Measurements from ENCODE around the gene GOLGA5.

The GOLGA5 gene

DNA sequence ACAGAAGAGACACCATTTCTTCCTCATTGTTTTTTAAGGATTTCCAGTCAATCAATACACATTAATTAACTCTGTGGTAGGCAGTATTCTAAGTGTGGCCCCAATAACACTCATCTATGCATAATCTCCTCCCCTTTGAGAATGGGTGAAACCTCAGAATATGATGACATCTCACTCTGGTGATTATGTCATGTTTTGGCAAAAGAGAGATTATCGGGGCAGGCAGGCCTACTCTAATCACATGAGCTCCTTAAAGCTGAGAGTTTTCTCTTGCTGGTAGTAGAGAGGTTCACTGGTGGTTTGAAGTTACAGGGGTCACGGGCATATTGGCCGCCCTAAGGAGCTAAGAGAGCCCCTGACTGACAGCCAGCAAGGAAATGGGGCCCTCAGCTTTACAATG is 38.6 kb upstream of the GOLGA5 start:
- TF ChIP-seq, protein P1, sequence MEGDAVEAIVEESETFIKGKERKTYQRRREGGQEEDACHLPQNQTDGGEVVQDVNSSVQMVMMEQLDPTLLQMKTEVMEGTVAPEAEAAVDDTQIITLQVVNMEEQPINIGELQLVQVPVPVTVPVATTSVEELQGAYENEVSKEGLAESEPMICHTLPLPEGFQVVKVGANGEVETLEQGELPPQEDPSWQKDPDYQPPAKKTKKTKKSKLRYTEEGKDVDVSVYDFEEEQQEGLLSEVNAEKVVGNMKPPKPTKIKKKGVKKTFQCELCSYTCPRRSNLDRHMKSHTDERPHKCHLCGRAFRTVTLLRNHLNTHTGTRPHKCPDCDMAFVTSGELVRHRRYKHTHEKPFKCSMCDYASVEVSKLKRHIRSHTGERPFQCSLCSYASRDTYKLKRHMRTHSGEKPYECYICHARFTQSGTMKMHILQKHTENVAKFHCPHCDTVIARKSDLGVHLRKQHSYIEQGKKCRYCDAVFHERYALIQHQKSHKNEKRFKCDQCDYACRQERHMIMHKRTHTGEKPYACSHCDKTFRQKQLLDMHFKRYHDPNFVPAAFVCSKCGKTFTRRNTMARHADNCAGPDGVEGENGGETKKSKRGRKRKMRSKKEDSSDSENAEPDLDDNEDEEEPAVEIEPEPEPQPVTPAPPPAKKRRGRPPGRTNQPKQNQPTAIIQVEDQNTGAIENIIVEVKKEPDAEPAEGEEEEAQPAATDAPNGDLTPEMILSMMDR (conservative IDR thresholded peaks at IDR 0.05; ENCODE audit: low read depth, low read length) = no peak
- H3K27ac ChIP-seq = peak overlapping the region; percentile 33; the same call in 1 of the 2 replicates

DNA sequence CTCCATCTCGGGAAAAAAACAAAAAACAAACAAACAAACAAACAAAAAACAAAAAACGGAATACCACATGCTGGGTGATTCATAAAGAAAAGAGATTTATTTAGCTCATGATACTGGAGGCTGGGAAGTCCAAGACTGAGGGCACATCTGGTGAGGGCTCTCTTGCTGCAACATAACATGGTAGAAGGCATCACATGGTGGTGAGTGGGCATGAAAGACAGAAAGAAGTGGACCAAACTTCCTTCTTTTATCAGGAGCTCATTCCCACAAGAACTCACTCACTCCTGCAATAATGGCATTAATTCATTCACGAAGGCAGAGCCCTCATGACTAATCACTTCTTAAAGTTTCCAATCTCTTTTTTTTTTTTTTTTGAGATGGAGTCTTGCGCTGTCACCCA is 37.7 kb upstream of the GOLGA5 start:
- H3K4me1 ChIP-seq (ENCODE audit: low read depth, poor library complexity, severe bottlenecking) = peaks cover 57% of the 10 kb centered on the region
- no peak overlapping the region for H3K9ac ChIP-seq
- H3K36me3 ChIP-seq (ENCODE audit: insufficient read depth) = no peaks in the 10 kb centered on the region
- no peak overlapping the region for H3K4me3 ChIP-seq (IDR thresholded peaks at IDR 0.05; ENCODE audit: insufficient read depth, low read depth, low read length)
- no peaks in the 10 kb centered on the region for H3K27me3 ChIP-seq (ENCODE audit: insufficient read depth, low read depth)
- no peaks in the 10 kb centered on the region for H4K20me1 ChIP-seq (ENCODE audit: insufficient read depth)
- TF ChIP-seq, protein P1 (conservative IDR thresholded peaks at IDR 0.05; ENCODE audit: low read depth, low read length) = no peak
- no peak overlapping the region for H2AFZ ChIP-seq (ENCODE audit: low read depth)
- no peak overlapping the region for H3K4me2 ChIP-seq
- no peak overlapping the region for H3K27ac ChIP-seq
- H3K79me2 ChIP-seq (ENCODE audit: insufficient read depth, low read depth) = no peaks in the 10 kb centered on the region

More for the DNA sequence above, 38.6 kb upstream of the GOLGA5 start:
- Histone ChIP-seq H3K9ac (no peak overlapping the region), H3K79me2 (ENCODE audit: insufficient read depth, low read depth) (no peaks in the 10 kb centered on the region), H3K27me3 (ENCODE audit: insufficient read depth, low read depth) (no peaks in the 10 kb centered on the region), H3K4me3 (IDR thresholded peaks at IDR 0.05; ENCODE audit: insufficient read depth, low read depth, low read length) (no peak overlapping the region), H2AFZ (ENCODE audit: low read depth) (peak overlapping the region; percentile 41; the same call in 1 of the 2 replicates), H4K20me1 (ENCODE audit: insufficient read depth) (no peaks in the 10 kb centered on the region), H3K4me1 (ENCODE audit: low read depth, poor library complexity, severe bottlenecking) (peaks cover 47% of the 10 kb centered on the region), H3K4me2 (peak overlapping the region; percentile 25), H3K36me3 (ENCODE audit: insufficient read depth) (no peaks in the 10 kb centered on the region)

DNA sequence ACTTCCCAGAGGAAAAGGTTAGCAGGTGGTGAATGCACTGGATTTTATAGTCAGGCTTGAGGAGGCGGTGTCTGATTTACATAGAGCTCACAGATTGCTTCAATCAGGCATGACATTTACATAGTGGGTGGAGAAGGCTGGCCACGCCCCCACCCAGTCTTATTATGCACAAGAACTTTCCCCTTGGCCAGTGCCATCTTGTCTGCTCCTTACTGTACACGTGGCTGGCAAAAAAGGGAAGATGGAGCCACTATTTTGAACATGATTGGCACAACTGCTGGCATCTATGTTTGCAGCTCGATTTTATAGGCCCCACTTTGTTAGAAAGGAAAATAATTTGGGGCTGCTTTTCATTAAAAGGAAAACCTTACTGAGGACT is 34.8 kb upstream of the GOLGA5 start:
- Histone ChIP-seq H3K4me1 (ENCODE audit: low read depth, poor library complexity, severe bottlenecking) (peaks cover 68% of the 10 kb centered on the region), H3K27me3 (ENCODE audit: insufficient read depth, low read depth) (no peaks in the 10 kb centered on the region), H3K79me2 (ENCODE audit: insufficient read depth, low read depth) (no peaks in the 10 kb centered on the region), H3K27ac (peak overlapping the region; percentile 86), H3K4me3 (IDR thresholded peaks at IDR 0.05; ENCODE audit: insufficient read depth, low read depth, low read length) (no peak overlapping the region), H3K9ac (peak overlapping the region; percentile 43; the same call in 1 of the 2 replicates), H3K36me3 (ENCODE audit: insufficient read depth) (no peaks in the 10 kb centered on the region), H3K4me2 (peak overlapping the region; percentile 80; the same call in 1 of the 2 replicates), H4K20me1 (ENCODE audit: insufficient read depth) (no peaks in the 10 kb centered on the region), H2AFZ (ENCODE audit: low read depth) (peak overlapping the region; percentile 40; the same call in 1 of the 2 replicates)
- TF ChIP-seq, protein P1 (conservative IDR thresholded peaks at IDR 0.05; ENCODE audit: low read depth, low read length) = no peak

DNA sequence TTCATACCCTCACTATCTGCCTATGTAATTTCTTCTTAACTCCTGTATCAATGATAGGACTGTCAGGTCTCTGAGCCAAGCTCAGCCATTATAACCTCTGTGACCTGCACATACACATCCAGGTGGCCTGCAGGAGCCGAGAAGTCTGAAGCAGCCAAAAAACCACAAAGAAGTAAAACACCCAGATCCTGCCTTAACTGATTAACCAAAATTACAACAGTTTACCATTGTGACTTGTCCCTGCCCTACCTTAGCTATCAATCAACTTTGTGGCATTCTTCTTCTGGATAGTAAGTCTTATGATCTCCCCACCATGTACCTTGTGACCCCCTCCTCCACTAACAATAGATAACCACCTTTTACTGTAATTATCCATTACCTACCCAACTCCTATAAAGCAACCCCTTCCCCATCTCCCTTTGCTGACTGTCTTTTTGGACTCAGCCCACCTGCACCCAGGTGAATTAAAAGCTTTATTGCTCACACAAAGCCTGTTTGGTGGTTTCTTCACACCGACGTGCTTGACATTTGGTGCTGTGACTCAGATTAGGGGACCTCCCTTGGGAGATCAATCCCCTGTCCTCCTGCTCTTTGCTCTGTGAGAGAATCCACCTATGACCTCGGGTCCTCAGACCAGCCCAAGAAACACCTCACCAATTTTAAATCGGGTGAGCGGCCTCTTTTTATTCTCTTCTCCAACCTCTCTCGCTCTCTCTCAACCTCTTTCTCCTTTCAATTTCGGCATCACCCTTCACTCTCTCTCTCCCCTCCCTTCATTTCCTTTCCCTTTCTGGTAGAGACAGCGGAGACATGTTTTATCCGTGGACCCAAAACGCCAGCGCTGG is 34.2 kb upstream of the GOLGA5 start:
- peak overlapping the region; percentile 40; the same call in 1 of the 2 replicates for H2AFZ ChIP-seq (ENCODE audit: low read depth)
- no peaks in the 10 kb centered on the region for H3K79me2 ChIP-seq (ENCODE audit: insufficient read depth, low read depth)
- H3K36me3 ChIP-seq (ENCODE audit: insufficient read depth) = no peaks in the 10 kb centered on the region
- peak overlapping the region; percentile 43; the same call in 1 of the 2 replicates for H3K9ac ChIP-seq
- H3K4me2 ChIP-seq = peak overlapping the region; percentile 80
- H3K4me3 ChIP-seq (IDR thresholded peaks at IDR 0.05; ENCODE audit: insufficient read depth, low read depth, low read length) = no peak overlapping the region
- H4K20me1 ChIP-seq (ENCODE audit: insufficient read depth) = no peaks in the 10 kb centered on the region
- H3K27ac ChIP-seq = peak overlapping the region; percentile 86
- no peaks in the 10 kb centered on the region for H3K27me3 ChIP-seq (ENCODE audit: insufficient read depth, low read depth)
- TF ChIP-seq, protein P1 (conservative IDR thresholded peaks at IDR 0.05; ENCODE audit: low read depth, low read length) = no peak
- H3K4me1 ChIP-seq (ENCODE audit: low read depth, poor library complexity, severe bottlenecking) = peaks cover 68% of the 10 kb centered on the region
